ENCODE data around the gene CCER1. TPM values are rescaled to one million over a fixed set of nuclear protein-coding genes. Genes with fewer than 3 reads are reported as not detected.

The CCER1 gene, protein sequence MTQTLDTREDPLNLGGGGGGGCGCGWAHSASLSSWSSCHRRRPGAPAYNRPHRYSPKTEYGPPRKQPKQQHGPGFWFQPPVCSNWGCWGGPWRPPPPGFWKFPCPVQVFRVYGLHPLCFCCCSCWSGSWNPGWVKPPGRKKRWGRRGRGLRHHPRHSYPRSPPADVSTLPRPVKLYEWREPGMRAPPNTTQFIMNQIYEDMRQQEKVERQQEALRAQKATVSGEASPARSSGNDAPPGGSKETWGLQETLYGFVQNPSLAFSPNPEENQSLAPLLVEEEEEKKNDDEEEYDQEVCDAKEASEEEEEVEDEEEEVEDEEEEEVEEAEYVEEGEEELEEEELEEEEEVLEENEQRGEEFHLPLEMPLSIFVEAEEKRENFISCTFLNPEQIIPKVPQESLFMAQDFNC
- total RNA-seq (2021) = not detected in 2 replicates
- long read RNA-seq = 0 reads

- WGBS (ENCODE audit: extremely low coverage, insufficient read length, low lambda C conversion rate) = no CpG with 5 or more reads among the region's 22 CpGs
- peaks cover 0 to 2% of the 10 kb centered on the region in 2 experiments; a peak in 2 of 4 replicates for H3K4me1 Mint-ChIP-seq
- no peaks in the 10 kb centered on the region; the same call in none of the 2 replicates for H3K27me3 Mint-ChIP-seq (ENCODE audit: low read depth)
- Histone ChIP-seq H2AK5ac (ENCODE audit: insufficient read length, low read length) (no peak within 1 kb of the TSS), H3T11ph (ENCODE audit: low read length) (no peak within 1 kb of the TSS), H2BK120ac (ENCODE audit: low read depth, low read length, poor library complexity, severe bottlenecking) (no peak within 1 kb of the TSS), H2BK15ac (ENCODE audit: low read depth, low read length) (no peak within 1 kb of the TSS), H2BK20ac (ENCODE audit: low read depth, low read length, poor library complexity, severe bottlenecking) (no peak within 1 kb of the TSS), H3K18ac (ENCODE audit: insufficient read length, low read depth, low read length) (no peak within 1 kb of the TSS), H3K4me1 (ENCODE audit: insufficient read depth, low read length) (no peaks in the 10 kb centered on the region), H4K5ac (ENCODE audit: insufficient read length, low read depth, low read length) (no peak within 1 kb of the TSS), H2BK12ac (ENCODE audit: insufficient read length, low read depth, low read length) (no peak within 1 kb of the TSS), H3K9me3 (ENCODE audit: control insufficient read depth, low read depth, low read length) (no peaks in the 10 kb centered on the region), H4K91ac (ENCODE audit: insufficient read length, low read depth, low read length) (no peak within 1 kb of the TSS), H3K27me3 (ENCODE audit: insufficient read depth, low read length) (no peaks in the 10 kb centered on the region), H4K8ac (replicated peaks; ENCODE audit: insufficient read length, low read depth, low read length) (no peak within 1 kb of the TSS), H3K79me1 (ENCODE audit: insufficient read depth, low read depth, low read length, poor library complexity, severe bottlenecking) (no peaks in the 10 kb centered on the region), H3K4me2 (ENCODE audit: insufficient read depth, insufficient read length, low read length) (no peak within 1 kb of the TSS), H3K14ac (ENCODE audit: insufficient read depth, low read length) (no peak within 1 kb of the TSS), H3K23ac (ENCODE audit: insufficient read length, low read depth, low read length) (no peak within 1 kb of the TSS), H3K27ac (ENCODE audit: insufficient read length, low read depth, low read length) (no peak within 1 kb of the TSS), H4K20me1 (ENCODE audit: control insufficient read depth, insufficient read depth, insufficient read length) (no peaks in the 10 kb centered on the region), H2AFZ (ENCODE audit: low read length) (no peak within 1 kb of the TSS), H3K79me2 (ENCODE audit: insufficient read depth, low read length) (no peaks in the 10 kb centered on the region), H3K4ac (ENCODE audit: low read depth, low read length) (no peak within 1 kb of the TSS), H3K56ac (ENCODE audit: insufficient read length, low read depth, low read length) (no peak within 1 kb of the TSS), H3K23me2 (ENCODE audit: insufficient read length, low read depth, low read length, poor library complexity, severe bottlenecking) (no peaks in the 10 kb centered on the region), H2BK5ac (ENCODE audit: insufficient read length, low read length) (no peak within 1 kb of the TSS), H3K9ac (ENCODE audit: extremely low read depth, insufficient read length, low read length) (no peak within 1 kb of the TSS)
- H3K4me3 Mint-ChIP-seq = no peak within 1 kb of the TSS
- DNase-seq = no peak
- no peak for TF ChIP-seq CTCF (conservative IDR thresholded peaks at IDR 0.05)
- H3K27ac Mint-ChIP-seq = no peak within 1 kb of the TSS
- no peaks in the 10 kb centered on the region for H3K36me3 Mint-ChIP-seq (ENCODE audit: insufficient read depth in 1 of 3, low read depth in 3 of 3)
- no peaks in the 10 kb centered on the region; a peak in 1 of 5 replicates for H3K9me3 Mint-ChIP-seq
Measured at GRCh38 chr12:90954921-90955320, at the start of gene CCER1. TSS of gene CCER1 (minus strand) at chr12:90955176. CDS start at chr12:90954742, 434 bp downstream.

All from H9 (cell line).